Activated T-cell treated with anti-CD3 and anti-CD28 coated beads, Interleukin-2, amount 50 U/mL, for 24 hours (primary cell): ENCODE data around the gene CALHM2.
"Not testable (repeated sequence)": the region's sequence is repeated elsewhere in the genome, so short reads cannot be mapped to it uniquely, and the experiment has no call there.

Experiments
- DNase-seq: peaks from one replicate; pipeline ENCODE4 v3.0.0-alpha.2; 2020
- H3K27ac Mint-ChIP-seq: 2 replicates; pipeline ENCODE4 v1.8.0; 2020; ENCODE audit warnings: mild to moderate bottlenecking, mixed read lengths
- H3K27me3 Mint-ChIP-seq: 2 replicates; pipeline ENCODE4 v1.8.0; 2020; ENCODE audit warnings: mixed read lengths
- H3K36me3 Mint-ChIP-seq: 2 replicates; pipeline ENCODE4 v1.8.0; 2020; ENCODE audit warnings: low read depth, mixed read lengths
- H3K4me1 Mint-ChIP-seq: 2 replicates; pipeline ENCODE4 v1.8.0; 2020; ENCODE audit warnings: low read depth, mixed read lengths
- H3K4me3 Mint-ChIP-seq: 2 replicates; pipeline ENCODE4 v1.8.0; 2020; ENCODE audit warnings: mild to moderate bottlenecking, moderate library complexity, mixed read lengths
- H3K9me3 Mint-ChIP-seq: 2 replicates; pipeline ENCODE4 v1.8.0; 2020; ENCODE audit warnings: mixed read lengths

Gene CALHM2

DNA sequence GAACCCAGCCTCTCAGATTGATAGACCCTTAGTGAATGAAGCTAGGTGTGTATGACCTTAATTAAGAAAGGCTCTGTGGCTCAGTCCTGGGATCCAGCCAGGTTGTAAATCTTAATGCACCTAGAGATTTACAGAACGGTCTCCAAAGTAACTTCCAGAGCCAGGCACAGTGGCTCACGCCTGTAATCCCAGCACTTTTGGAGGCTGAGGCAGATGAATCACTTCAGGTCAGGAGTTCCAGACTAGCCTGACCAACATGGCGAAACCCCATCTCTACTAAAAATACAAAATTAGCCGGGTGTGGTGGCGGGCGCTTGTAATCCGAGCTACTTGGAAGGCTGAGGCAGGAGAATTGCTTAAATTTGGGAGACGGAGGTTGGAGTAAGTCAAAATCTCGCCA is 24.3 kb downstream of the CALHM2 start:
- H3K27me3 Mint-ChIP-seq, result no peaks in the 10 kb centered on the region
- H3K27ac Mint-ChIP-seq, result peak overlapping the region; percentile 32
- peaks cover 98% of the 10 kb centered on the region for H3K36me3 Mint-ChIP-seq
- no peaks in the 10 kb centered on the region for H3K9me3 Mint-ChIP-seq
- H3K4me3 Mint-ChIP-seq, result no peak overlapping the region
- H3K4me1 Mint-ChIP-seq, result peaks cover 41% of the 10 kb centered on the region
- no peak for DNase-seq

DNA sequence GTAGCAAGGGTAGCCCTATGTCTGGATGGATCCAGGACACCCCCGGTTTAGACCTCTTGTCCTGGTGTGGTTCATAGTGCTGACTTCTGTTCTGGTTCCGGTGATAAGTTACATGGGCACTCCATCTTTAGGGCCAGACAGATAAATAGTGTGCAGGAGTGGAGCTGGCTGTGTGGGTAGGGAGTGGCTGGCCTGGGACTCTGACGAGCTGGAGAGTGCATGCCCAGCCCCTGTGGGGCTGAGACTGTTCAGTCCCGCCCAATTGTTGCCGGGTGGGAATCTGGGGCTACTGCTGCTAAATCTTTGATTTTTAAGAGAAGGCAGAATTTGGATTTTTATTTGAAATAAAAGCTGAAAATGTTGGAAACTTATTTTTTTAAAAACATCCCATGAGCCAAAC is 28.4 kb downstream of the CALHM2 start:
- DNase-seq, result no peak
- H3K36me3 Mint-ChIP-seq, result peaks cover 95% of the 10 kb centered on the region
- H3K9me3 Mint-ChIP-seq, result no peaks in the 10 kb centered on the region
- H3K4me1 Mint-ChIP-seq, result peaks cover 22% of the 10 kb centered on the region
- H3K4me3 Mint-ChIP-seq, result no peak overlapping the region
- no peak overlapping the region for H3K27ac Mint-ChIP-seq
- no peaks in the 10 kb centered on the region for H3K27me3 Mint-ChIP-seq

DNA sequence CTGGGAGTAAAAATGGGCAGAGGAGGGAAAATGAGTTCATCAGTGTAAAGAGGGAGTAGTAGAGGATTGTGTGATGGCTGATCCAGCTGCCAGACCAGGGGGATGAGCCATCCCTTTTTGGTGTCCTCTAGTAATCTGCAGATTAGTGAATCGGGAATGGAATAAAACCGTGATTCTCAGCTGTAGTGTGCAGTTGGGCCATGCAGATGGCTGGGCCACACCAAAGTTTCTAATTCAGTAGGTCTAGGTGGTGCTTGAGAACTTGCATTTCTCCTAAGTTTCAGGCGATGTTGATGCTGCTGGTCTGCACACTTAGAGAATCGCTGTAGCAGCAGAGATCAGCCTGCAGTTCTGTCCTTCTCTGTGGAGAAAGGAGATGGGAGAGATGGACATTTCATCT is 33.1 kb downstream of the CALHM2 start:
- no peak overlapping the region for H3K4me3 Mint-ChIP-seq
- no peaks in the 10 kb centered on the region for H3K4me1 Mint-ChIP-seq
- no peak for DNase-seq
- no peaks in the 10 kb centered on the region for H3K9me3 Mint-ChIP-seq
- H3K36me3 Mint-ChIP-seq, result peaks cover 96% of the 10 kb centered on the region
- no peaks in the 10 kb centered on the region for H3K27me3 Mint-ChIP-seq
- H3K27ac Mint-ChIP-seq, result no peak overlapping the region

DNA sequence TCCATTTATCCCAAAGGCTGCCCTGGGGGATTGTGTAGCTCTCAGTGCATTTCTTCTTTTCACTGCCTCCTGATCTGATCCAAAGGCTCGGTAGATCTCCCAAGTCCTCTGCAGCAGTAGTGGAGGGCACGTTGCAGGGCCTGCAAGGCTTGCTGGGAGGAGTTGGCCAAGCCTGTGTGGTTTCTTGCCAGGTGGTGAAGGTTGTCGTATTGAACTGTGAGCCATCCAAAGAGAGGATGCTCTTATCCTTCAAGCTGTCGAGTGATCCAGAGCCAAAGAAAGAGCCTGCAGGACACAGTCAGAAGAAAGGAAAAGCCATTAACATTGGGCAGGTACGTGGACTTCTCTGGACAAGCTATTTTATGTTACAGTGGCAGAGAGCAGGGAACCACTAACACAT is 34.6 kb downstream of the CALHM2 start:
- H3K27ac Mint-ChIP-seq, result no peak overlapping the region
- no peaks in the 10 kb centered on the region for H3K4me1 Mint-ChIP-seq
- H3K4me3 Mint-ChIP-seq, result no peak overlapping the region
- H3K36me3 Mint-ChIP-seq, result peaks cover 96% of the 10 kb centered on the region
- H3K27me3 Mint-ChIP-seq, result no peaks in the 10 kb centered on the region
- no peak for DNase-seq
- H3K9me3 Mint-ChIP-seq, result no peaks in the 10 kb centered on the region

DNA sequence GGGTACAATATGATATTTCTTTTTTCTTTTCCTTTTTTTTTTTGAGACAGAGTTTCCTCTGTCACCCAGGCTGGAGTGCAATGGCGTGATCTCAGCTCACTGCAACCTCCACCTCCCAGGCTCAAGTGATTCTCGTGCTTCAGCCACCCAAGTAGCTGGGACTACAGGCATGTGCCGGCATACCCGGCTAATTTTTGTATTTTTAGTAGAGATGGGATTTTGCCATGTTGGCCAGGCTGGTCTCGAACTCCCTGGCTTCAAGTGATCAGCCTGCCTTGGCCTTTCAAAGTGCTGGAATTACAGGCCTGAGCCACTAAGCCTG is 35.1 kb downstream of the CALHM2 start:
- H3K36me3 Mint-ChIP-seq, result peaks cover 96% of the 10 kb centered on the region
- not testable (repeated sequence) for DNase-seq, H3K27ac Mint-ChIP-seq, H3K27me3 Mint-ChIP-seq, H3K4me3 Mint-ChIP-seq, H3K4me1 Mint-ChIP-seq, H3K9me3 Mint-ChIP-seq

DNA sequence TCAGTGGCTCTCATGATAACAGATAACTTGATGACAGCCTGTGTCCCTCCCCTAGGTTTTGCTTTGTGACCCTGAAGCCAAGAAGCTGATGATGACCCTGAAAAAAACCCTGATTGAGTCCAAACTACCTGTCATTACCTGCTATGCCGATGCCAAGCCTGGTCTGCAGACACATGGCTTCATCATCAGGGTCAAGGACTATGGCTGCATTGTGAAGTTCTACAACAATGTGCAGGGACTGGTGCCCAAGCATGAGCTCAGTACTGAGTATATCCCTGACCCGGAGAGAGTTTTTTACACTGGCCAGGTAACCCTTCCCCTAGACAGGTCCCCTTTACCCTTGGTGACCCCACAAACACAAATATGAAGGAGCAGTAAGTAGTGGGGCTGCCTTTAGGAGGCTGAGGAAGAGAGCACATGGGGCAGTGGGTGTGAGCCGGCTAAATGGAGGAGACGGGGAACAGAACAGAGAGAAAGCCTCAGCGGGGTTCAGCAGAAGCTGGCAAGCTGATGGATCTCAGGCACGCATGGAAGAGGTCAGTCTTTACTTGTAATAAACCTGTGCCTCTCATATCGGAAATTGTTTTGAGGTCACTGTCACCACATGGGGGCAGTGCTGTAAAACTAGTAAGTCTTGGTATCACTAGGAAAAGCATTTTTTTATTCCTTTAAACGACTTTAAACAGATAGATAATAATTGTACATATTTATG is 35.6 kb downstream of the CALHM2 start:
- Mint-ChIP-seq H3K27me3 (no peaks in the 10 kb centered on the region), H3K9me3 (no peaks in the 10 kb centered on the region), H3K36me3 (peaks cover 98% of the 10 kb centered on the region), H3K4me1 (no peaks in the 10 kb centered on the region), H3K4me3 (no peak overlapping the region), H3K27ac (no peak overlapping the region)
- DNase-seq, result no peak

DNA sequence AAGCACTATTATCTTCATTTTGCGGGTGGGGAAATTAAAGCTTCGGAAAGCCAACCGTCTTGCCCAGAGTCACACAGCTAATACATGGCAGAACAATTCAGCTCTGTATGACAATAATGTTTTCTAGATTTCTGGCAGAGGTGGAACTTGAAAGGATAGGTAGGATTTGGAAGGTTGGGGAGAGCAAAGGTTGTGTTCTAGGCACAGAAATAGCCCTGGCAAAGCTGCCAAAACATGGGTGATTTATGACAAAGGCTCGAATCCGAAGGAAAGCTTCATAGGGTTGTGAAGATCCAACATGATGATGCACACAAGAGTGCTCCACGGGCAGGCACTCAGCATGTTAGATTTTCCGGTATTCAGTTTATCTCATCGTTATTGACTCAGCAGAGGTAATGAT is 36.6 kb downstream of the CALHM2 start:
- Mint-ChIP-seq H3K4me3 (no peak overlapping the region), H3K27me3 (no peaks in the 10 kb centered on the region), H3K27ac (no peak overlapping the region), H3K9me3 (no peaks in the 10 kb centered on the region), H3K36me3 (peaks cover 95% of the 10 kb centered on the region), H3K4me1 (no peaks in the 10 kb centered on the region)
- no peak for DNase-seq

DNA sequence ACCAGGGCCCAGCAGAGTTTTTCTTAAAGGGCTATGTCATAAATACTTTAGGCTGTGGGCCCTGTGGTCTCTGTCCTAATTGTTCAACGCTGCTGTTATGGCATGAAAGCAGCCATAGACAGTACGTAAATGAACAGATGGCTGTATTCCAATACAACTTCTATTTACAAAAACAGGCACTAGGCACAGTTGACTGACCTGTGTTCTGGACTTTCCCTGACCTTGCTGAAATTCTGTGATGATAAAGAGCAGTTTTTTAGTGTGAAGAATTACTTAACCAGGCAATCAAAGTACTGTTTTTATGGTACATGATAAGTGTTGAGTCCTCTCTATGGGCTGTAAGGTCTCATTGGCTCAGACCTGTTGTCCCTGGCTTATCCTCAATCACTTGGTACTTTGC is 38.6 kb downstream of the CALHM2 start:
- H3K9me3 Mint-ChIP-seq, result no peaks in the 10 kb centered on the region
- H3K27ac Mint-ChIP-seq, result no peak overlapping the region
- peaks cover 95% of the 10 kb centered on the region for H3K36me3 Mint-ChIP-seq
- no peak for DNase-seq
- no peaks in the 10 kb centered on the region for H3K27me3 Mint-ChIP-seq
- no peak overlapping the region for H3K4me3 Mint-ChIP-seq
- no peaks in the 10 kb centered on the region for H3K4me1 Mint-ChIP-seq

DNA sequence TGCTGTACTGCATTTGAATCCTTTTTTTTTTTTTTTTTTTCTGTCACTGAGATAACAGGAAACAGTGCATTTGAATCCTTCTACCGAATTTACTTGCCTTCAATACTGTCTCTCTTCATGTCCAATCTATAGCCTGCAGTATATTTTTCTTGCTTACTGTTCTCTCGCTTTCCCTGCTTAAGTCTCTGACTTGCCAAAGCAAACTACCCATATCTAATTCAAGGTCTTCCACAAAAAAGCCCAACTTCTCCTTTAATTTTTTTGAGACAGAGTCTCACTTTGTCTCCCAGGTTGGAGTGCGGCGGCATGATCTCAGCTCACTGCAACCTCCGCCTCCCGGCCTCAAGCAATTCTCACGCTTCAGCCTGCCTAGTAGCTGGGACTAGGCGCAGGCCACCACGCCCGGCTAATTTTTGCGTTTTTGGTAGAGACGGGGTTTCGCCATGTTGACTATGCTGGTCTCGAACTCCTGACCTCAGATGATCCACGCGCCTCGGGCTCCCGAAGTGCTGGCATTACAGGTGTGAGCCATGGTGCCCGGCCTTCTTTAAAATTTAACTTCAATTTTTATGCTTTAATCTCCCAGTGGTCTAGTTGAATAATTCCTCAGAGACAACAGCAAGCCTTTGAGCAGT is 54.9 kb downstream of the CALHM2 start:
- Mint-ChIP-seq H3K27ac (peak overlapping the region; percentile 96), H3K36me3 (peaks cover 95% of the 10 kb centered on the region), H3K27me3 (no peaks in the 10 kb centered on the region), H3K9me3 (no peaks in the 10 kb centered on the region), H3K4me1 (peaks cover 63% of the 10 kb centered on the region), H3K4me3 (peak overlapping the region; percentile 99)
- no peak for DNase-seq

DNA sequence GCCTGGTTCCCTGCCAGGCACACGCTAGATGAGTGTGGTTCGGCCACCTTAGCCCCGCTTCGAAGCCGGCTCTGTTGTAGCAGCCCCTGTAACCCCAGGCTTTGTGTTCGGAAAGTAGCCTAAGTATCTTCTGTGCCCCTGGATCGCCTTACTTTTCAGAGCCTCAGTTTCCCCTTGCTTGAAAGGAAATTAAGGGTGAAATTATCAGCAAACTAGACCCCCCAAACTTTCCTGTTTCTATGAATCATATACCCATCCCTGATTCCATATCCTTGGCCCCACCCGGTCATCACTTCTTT is 55.4 kb downstream of the CALHM2 start:
- H3K36me3 Mint-ChIP-seq, result peaks cover 96% of the 10 kb centered on the region
- H3K27ac Mint-ChIP-seq, result peak overlapping the region; percentile 96
- no peaks in the 10 kb centered on the region for H3K9me3 Mint-ChIP-seq
- peaks cover 63% of the 10 kb centered on the region for H3K4me1 Mint-ChIP-seq
- no peak for DNase-seq
- H3K27me3 Mint-ChIP-seq, result no peaks in the 10 kb centered on the region
- peak overlapping the region; percentile 99 for H3K4me3 Mint-ChIP-seq
